A549 (cell line): ENCODE measurements around the gene CHSY3.

ENCODE experiments used
- CBX8 ChIP-seq: fragments of 200-600 bp; sonication (generic); IDR thresholded peaks from 2 replicates; pipeline ENCODE4 v1.6.1; 2016
- CEBPB ChIP-seq, 2 experiments: fragments of >200 bp in 1 of 2; sonication (Bioruptor Twin) in 1 of 2; formaldehyde crosslinking in 1 of 2; IDR thresholded peaks; 2 replicates each; pipeline ENCODE4 v1.6.1; 2012 to 2016
- CHD2 ChIP-seq: fragments of 150-350 bp; IDR thresholded peaks from 2 replicates; pipeline ENCODE4 v1.6.1; 2014; ENCODE audit warnings: low read length; ENCODE audit not compliant: partially characterized antibody
- CTCF ChIP-seq: fragments of >200 bp; sonication (Bioruptor Twin); formaldehyde crosslinking; IDR thresholded peaks from 3 replicates; pipeline ENCODE4 v1.5.1; 2016
- EP300 ChIP-seq, 2 experiments: fragments of >200 bp; sonication (Bioruptor Twin); formaldehyde crosslinking; IDR thresholded peaks; 2 replicates in 1 of 2; 3 replicates in 1 of 2; pipeline ENCODE4 v1.6.1; 2016 to 2017
- HMGXB4 ChIP-seq: fragments of 250-450 bp; sonication (Bioruptor Pico); IDR thresholded peaks from 2 replicates; pipeline ENCODE4 v1.5.0; 2021; ENCODE audit warnings: mild to moderate bottlenecking, moderate library complexity, borderline replicate concordance
- MAX ChIP-seq: IDR thresholded peaks from 2 replicates; pipeline ENCODE4 v1.6.1; 2012
- POLR2A ChIP-seq: IDR thresholded peaks from 2 replicates; pipeline ENCODE4 v1.6.1; 2012; ENCODE audit warnings: mild to moderate bottlenecking, low read length
- RCOR1 ChIP-seq: fragments of 150-350 bp; IDR thresholded peaks from 2 replicates; pipeline ENCODE4 v1.6.1; 2014; ENCODE audit warnings: antibody characterized with exemption, low read length, low read depth
- REST ChIP-seq: fragments of 200-600 bp; sonication (generic); IDR thresholded peaks from 2 replicates; pipeline ENCODE4 v1.6.1; 2016; ENCODE audit warnings: antibody characterized with exemption, mild to moderate bottlenecking, moderate library complexity
- SMC3 ChIP-seq: fragments of >200 bp; sonication (Bioruptor Twin); formaldehyde crosslinking; IDR thresholded peaks from 3 replicates; pipeline ENCODE4 v1.6.1; 2018; ENCODE audit warnings: inconsistent platforms
- TF ChIP-seq, protein P1 (sequence below): fragments of 450-650 bp; IDR thresholded peaks from 2 replicates; pipeline ENCODE4 v1.6.1; 2014; ENCODE audit warnings: antibody characterized with exemption
- TF ChIP-seq, protein P2 (sequence below): IDR thresholded peaks from 2 replicates; pipeline ENCODE4 v1.6.1; 2012

DNA sequence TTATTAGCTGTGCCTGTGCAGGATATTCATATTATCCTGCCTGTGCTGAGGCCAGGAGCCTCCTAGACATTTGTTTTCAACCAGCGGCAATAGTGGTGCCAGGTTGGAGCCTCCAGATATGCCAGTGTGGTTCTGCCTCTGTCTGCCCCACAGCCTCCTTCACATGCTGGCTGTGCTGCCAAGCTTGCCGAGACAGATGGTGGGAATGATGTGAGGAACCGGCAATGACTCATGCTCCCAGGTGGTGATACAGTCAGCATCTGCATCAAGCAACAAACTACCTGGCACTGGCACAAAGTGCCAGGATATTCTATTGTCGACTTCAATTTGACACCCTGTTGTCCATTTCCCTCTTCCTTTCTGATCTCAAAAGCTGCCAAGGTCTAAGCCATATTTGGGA, 285.7 kb downstream of the CHSY3 start:
- TF ChIP-seq REST = no peak
- no peak for TF ChIP-seq SMC3
- TF ChIP-seq, protein P1, sequence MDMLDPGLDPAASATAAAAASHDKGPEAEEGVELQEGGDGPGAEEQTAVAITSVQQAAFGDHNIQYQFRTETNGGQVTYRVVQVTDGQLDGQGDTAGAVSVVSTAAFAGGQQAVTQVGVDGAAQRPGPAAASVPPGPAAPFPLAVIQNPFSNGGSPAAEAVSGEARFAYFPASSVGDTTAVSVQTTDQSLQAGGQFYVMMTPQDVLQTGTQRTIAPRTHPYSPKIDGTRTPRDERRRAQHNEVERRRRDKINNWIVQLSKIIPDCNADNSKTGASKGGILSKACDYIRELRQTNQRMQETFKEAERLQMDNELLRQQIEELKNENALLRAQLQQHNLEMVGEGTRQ = no peak
- no peak for TF ChIP-seq MAX
- TF ChIP-seq EP300 (IDR thresholded peaks at IDR 0.05) = no peak
- no peak for TF ChIP-seq CTCF
- TF ChIP-seq, protein P2, sequence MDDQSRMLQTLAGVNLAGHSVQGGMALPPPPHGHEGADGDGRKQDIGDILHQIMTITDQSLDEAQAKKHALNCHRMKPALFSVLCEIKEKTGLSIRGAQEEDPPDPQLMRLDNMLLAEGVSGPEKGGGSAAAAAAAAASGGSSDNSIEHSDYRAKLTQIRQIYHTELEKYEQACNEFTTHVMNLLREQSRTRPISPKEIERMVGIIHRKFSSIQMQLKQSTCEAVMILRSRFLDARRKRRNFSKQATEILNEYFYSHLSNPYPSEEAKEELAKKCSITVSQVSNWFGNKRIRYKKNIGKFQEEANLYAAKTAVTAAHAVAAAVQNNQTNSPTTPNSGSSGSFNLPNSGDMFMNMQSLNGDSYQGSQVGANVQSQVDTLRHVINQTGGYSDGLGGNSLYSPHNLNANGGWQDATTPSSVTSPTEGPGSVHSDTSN = no peak
- no peak for TF ChIP-seq CBX8
- no peak for TF ChIP-seq CHD2
- TF ChIP-seq RCOR1 = no peak
- no peak for TF ChIP-seq POLR2A
- no peak for TF ChIP-seq CEBPB (IDR thresholded peaks at IDR 0.05)
- TF ChIP-seq HMGXB4 (CRISPR knock-in tag) = no peak
